Fibroblast of skin of abdomen (primary cell): ENCODE measurements around the gene TMEM51.
A peak's percentile ranks its signal among the peaks of the same experiment; 100 is the strongest.
"Not testable (repeated sequence)": the region's sequence is repeated elsewhere in the genome, so short reads cannot be mapped to it uniquely, and the experiment has no call there.

Experiments used
- DNase-seq: peaks from one replicate; pipeline ENCODE4 v3.0.0-alpha.2; 2013

TMEM51 gene

GRCh38 chr1:15155191-15155590 lies 1.6 kb downstream of the TMEM51 start:
- no peak for DNase-seq

GRCh38 chr1:15155888-15156741 lies 2.6 kb downstream of the TMEM51 start:
- DNase-seq = peak; percentile 48

- no peak for DNase-seq
These were observed 3.3 kb downstream of the TMEM51 start for GRCh38 chr1:15156807-15157380.

GRCh38 chr1:15157524-15158399 lies 4.2 kb downstream of the TMEM51 start:
- no peak for DNase-seq

- peak; percentile 68 for DNase-seq
These were observed 5.1 kb downstream of the TMEM51 start for GRCh38 chr1:15158506-15159165.

- no peak for DNase-seq
These were observed 5.6 kb downstream of the TMEM51 start for GRCh38 chr1:15159166-15159555.

- no peak for DNase-seq
These were observed 7.1 kb downstream of the TMEM51 start for GRCh38 chr1:15160626-15161025.

- no peak for DNase-seq
These were observed 13.8 kb downstream of the TMEM51 start for GRCh38 chr1:15167386-15167785.

- peak; percentile 70 for DNase-seq
These were observed 14.9 kb downstream of the TMEM51 start for GRCh38 chr1:15168479-15168878.

- no peak for DNase-seq
These were observed 16.5 kb downstream of the TMEM51 start for GRCh38 chr1:15170071-15170470.

- no peak for DNase-seq
These were observed 17.8 kb downstream of the TMEM51 start for GRCh38 chr1:15171271-15171908.

GRCh38 chr1:15172405-15173259 lies 19.1 kb downstream of the TMEM51 start:
- no peak for DNase-seq

GRCh38 chr1:15173863-15174614 lies 20.5 kb downstream of the TMEM51 start:
- DNase-seq = no peak

- no peak for DNase-seq
These were observed 21.1 kb downstream of the TMEM51 start for GRCh38 chr1:15174615-15174983.

- not testable (repeated sequence) for DNase-seq
These were observed 22.0 kb downstream of the TMEM51 start for GRCh38 chr1:15175324-15176094.

- DNase-seq = no peak
These were observed 22.6 kb downstream of the TMEM51 start for GRCh38 chr1:15176120-15176519.

- no peak for DNase-seq
These were observed 23.5 kb downstream of the TMEM51 start for GRCh38 chr1:15176898-15177665.

- DNase-seq = no peak
These were observed 24.2 kb downstream of the TMEM51 start for GRCh38 chr1:15177710-15178166.
